ENCODE measurements around the gene TEX19.

The TEX19 gene

GRCh38 chr17:82358465-82359350 lies at the start of gene TEX19:
TEX19 (plus strand) TSS chr17:82359247; CDS start chr17:82362151, 2,904 bp downstream.
- peak; percentile 48 to 59 for ATAC-seq (replicated peaks)
- H3K9me3 Mint-ChIP-seq, result no peaks in the 10 kb centered on the region
- H3K36me3 Mint-ChIP-seq, result peaks cover 0 to 3% of the 10 kb centered on the region in 2 donors
- no peak within 1 kb of the TSS for H3K4me3 Mint-ChIP-seq
- DNase-seq, result no peak
- H3K27me3 Mint-ChIP-seq, result peaks cover 34 to 36% of the 10 kb centered on the region in 2 donors
- H3K27ac Mint-ChIP-seq, result no peak within 1 kb of the TSS
- peaks cover 6 to 9% of the 10 kb centered on the region in 2 donors for H3K4me1 Mint-ChIP-seq

- no peaks in the 10 kb centered on the region for H3K9me3 Mint-ChIP-seq
- peaks cover 8 to 21% of the 10 kb centered on the region in 2 donors for H3K4me1 Mint-ChIP-seq
- no peak overlapping the region for H3K4me3 Mint-ChIP-seq
- no peak for DNase-seq
- H3K36me3 Mint-ChIP-seq, result no peaks in the 10 kb centered on the region
- ATAC-seq (replicated peaks), result no peak
- no peak overlapping the region for H3K27ac Mint-ChIP-seq
- H3K27me3 Mint-ChIP-seq, result peaks cover 25 to 28% of the 10 kb centered on the region in 2 donors
Measured at GRCh38 chr17:82309656-82310570, 49.1 kb upstream of the TEX19 start.

- DNase-seq, result no peak
- Mint-ChIP-seq H3K27me3 (peaks cover 33 to 35% of the 10 kb centered on the region in 2 donors), H3K36me3 (no peaks in the 10 kb centered on the region), H3K4me3 (no peak overlapping the region), H3K27ac (no peak overlapping the region), H3K9me3 (no peaks in the 10 kb centered on the region), H3K4me1 (peaks cover 11 to 21% of the 10 kb centered on the region in 2 donors)
- no peak for ATAC-seq (replicated peaks)
Measured at GRCh38 chr17:82310877-82311276, 48.2 kb upstream of the TEX19 start.

GRCh38 chr17:82311971-82312370 lies 47.1 kb upstream of the TEX19 start:
- H3K36me3 Mint-ChIP-seq, result no peaks in the 10 kb centered on the region
- H3K9me3 Mint-ChIP-seq, result no peaks in the 10 kb centered on the region
- H3K4me1 Mint-ChIP-seq, result peaks cover 14 to 26% of the 10 kb centered on the region in 2 donors
- peaks cover 36 to 46% of the 10 kb centered on the region in 2 donors for H3K27me3 Mint-ChIP-seq
- no peak overlapping the region for H3K27ac Mint-ChIP-seq
- H3K4me3 Mint-ChIP-seq, result no peak overlapping the region
- ATAC-seq (replicated peaks), result no peak
- no peak for DNase-seq

- ATAC-seq (replicated peaks), result no peak
- no peak overlapping the region for H3K27ac Mint-ChIP-seq
- peak overlapping the region in 1 of 2 donors; percentile 6 for H3K4me3 Mint-ChIP-seq
Measured at GRCh38 chr17:82313195-82314011, 45.6 kb upstream of the TEX19 start.

GRCh38 chr17:82314012-82314726 lies 44.9 kb upstream of the TEX19 start:
- no peak overlapping the region for H3K27ac Mint-ChIP-seq
- no peaks in the 10 kb centered on the region for H3K36me3 Mint-ChIP-seq
- H3K4me3 Mint-ChIP-seq, result peak overlapping the region; percentile 6 to 29
- H3K9me3 Mint-ChIP-seq, result no peaks in the 10 kb centered on the region
- ATAC-seq (replicated peaks) (peak; percentile 5 to 31), DNase-seq (no peak)
- peaks cover 30 to 46% of the 10 kb centered on the region in 2 donors for H3K27me3 Mint-ChIP-seq
- peaks cover 14 to 26% of the 10 kb centered on the region in 2 donors for H3K4me1 Mint-ChIP-seq

More at GRCh38 chr17:82313195-82314011, 45.6 kb upstream of the TEX19 start:
- no peak for DNase-seq
- no peaks in the 10 kb centered on the region for H3K36me3 Mint-ChIP-seq
- H3K27me3 Mint-ChIP-seq, result peaks cover 36 to 46% of the 10 kb centered on the region in 2 donors
- H3K4me1 Mint-ChIP-seq, result peaks cover 14 to 26% of the 10 kb centered on the region in 2 donors
- H3K9me3 Mint-ChIP-seq, result no peaks in the 10 kb centered on the region

- peak overlapping the region; percentile 29 to 39 for H3K4me3 Mint-ChIP-seq
- H3K36me3 Mint-ChIP-seq, result no peaks in the 10 kb centered on the region
- DNase-seq, result no peak
- no peaks in the 10 kb centered on the region for H3K9me3 Mint-ChIP-seq
- peaks cover 14 to 26% of the 10 kb centered on the region in 2 donors for H3K4me1 Mint-ChIP-seq
- H3K27ac Mint-ChIP-seq, result no peak overlapping the region
- H3K27me3 Mint-ChIP-seq, result peaks cover 29 to 43% of the 10 kb centered on the region in 2 donors
- peak; percentile 30 to 31 for ATAC-seq (replicated peaks)
Measured at GRCh38 chr17:82314727-82315605, 44.1 kb upstream of the TEX19 start.

GRCh38 chr17:82315703-82316358 lies 43.2 kb upstream of the TEX19 start:
- H3K27me3 Mint-ChIP-seq, result peaks cover 23 to 39% of the 10 kb centered on the region in 2 donors
- peaks cover 14 to 31% of the 10 kb centered on the region in 2 donors for H3K4me1 Mint-ChIP-seq
- peak overlapping the region; percentile 15 for H3K27ac Mint-ChIP-seq
- no peak for DNase-seq
- H3K4me3 Mint-ChIP-seq, result peak overlapping the region; percentile 50 to 82
- peak; percentile 68 to 78 for ATAC-seq (replicated peaks)
- no peaks in the 10 kb centered on the region for H3K9me3 Mint-ChIP-seq
- no peaks in the 10 kb centered on the region for H3K36me3 Mint-ChIP-seq

GRCh38 chr17:82316651-82317393 lies 42.2 kb upstream of the TEX19 start:
- no peak overlapping the region for H3K27ac Mint-ChIP-seq
- DNase-seq (no peak), ATAC-seq (replicated peaks) (no peak)
- H3K4me3 Mint-ChIP-seq, result no peak overlapping the region
- H3K4me1 Mint-ChIP-seq, result peaks cover 19 to 31% of the 10 kb centered on the region in 2 donors
- no peaks in the 10 kb centered on the region for H3K9me3 Mint-ChIP-seq
- H3K27me3 Mint-ChIP-seq, result peaks cover 20 to 39% of the 10 kb centered on the region in 2 donors
- no peaks in the 10 kb centered on the region for H3K36me3 Mint-ChIP-seq

- Mint-ChIP-seq H3K27ac (no peak within 1 kb of the TSS), H3K27me3 (peaks cover 21 to 41% of the 10 kb centered on the region in 2 donors), H3K4me3 (no peak within 1 kb of the TSS), H3K36me3 (no peaks in the 10 kb centered on the region), H3K9me3 (no peaks in the 10 kb centered on the region), H3K4me1 (peaks cover 19 to 33% of the 10 kb centered on the region in 2 donors)
- no peak for DNase-seq
- ATAC-seq (replicated peaks), result no peak
Measured at GRCh38 chr17:82317394-82318168, 41.5 kb upstream of the TEX19 start, which contains the start of gene CD7. CD7 (minus strand) TSS chr17:82317608; CDS start chr17:82317495, 113 bp downstream.

- ATAC-seq (replicated peaks), result no peak
- H3K4me3 Mint-ChIP-seq, result no peak overlapping the region
- H3K4me1 Mint-ChIP-seq, result peaks cover 19 to 39% of the 10 kb centered on the region in 2 donors
- DNase-seq, result no peak
- no peaks in the 10 kb centered on the region for H3K9me3 Mint-ChIP-seq
- H3K27me3 Mint-ChIP-seq, result peaks cover 26 to 46% of the 10 kb centered on the region in 2 donors
- H3K36me3 Mint-ChIP-seq, result no peaks in the 10 kb centered on the region
- no peak overlapping the region for H3K27ac Mint-ChIP-seq
Measured at GRCh38 chr17:82318169-82318498, 40.9 kb upstream of the TEX19 start.
